Heart right ventricle (tissue), 16 donors: ENCODE measurements around the gene TMEM184A. TPM values are rescaled to one million over a fixed set of nuclear protein-coding genes. Genes with fewer than 3 reads are reported as not detected.
A peak's percentile ranks its signal among the peaks of the same experiment; 100 is the strongest.

Source experiments
- ATAC-seq, 8 donors: fragments of 200-7000 bp; cut with Tn5 transposase; one replicate each; pipeline ENCODE4 v1.9.1; 2020; ENCODE audit warnings: mild to moderate bottlenecking in 8 of 8, moderate library complexity in 8 of 8, moderate number of reproducible peaks in 1 of 8
- DNase-seq, 2 donors: peaks; one replicate each; pipeline ENCODE4 v3.0.0-alpha.2; 2020
- H3K27ac ChIP-seq, 10 donors: fragments of 200-600 bp; sonication (generic) in 2 of 10; one replicate each; pipeline versions ENCODE4 v1.5.0 to v1.8.0; 2020 to 2022; ENCODE audit warnings: mild to moderate bottlenecking in 3 of 10
- H3K27me3 ChIP-seq, 7 donors: fragments of 200-600 bp; one replicate each; pipeline ENCODE4 v1.8.0; 2021 to 2022; ENCODE audit warnings: mild to moderate bottlenecking in 2 of 7
- H3K36me3 ChIP-seq, 9 donors: fragments of 200-600 bp; sonication (generic) in 1 of 9; one replicate each; pipeline versions ENCODE4 v1.5.0 to v1.8.0; 2020 to 2022; ENCODE audit warnings: mild to moderate bottlenecking in 2 of 9
- H3K4me1 ChIP-seq, 9 donors: fragments of 200-600 bp; sonication (generic) in 1 of 9; one replicate each; pipeline versions ENCODE4 v1.5.0 to v1.8.0; 2020 to 2022; ENCODE audit warnings: mild to moderate bottlenecking in 4 of 9
- H3K4me3 ChIP-seq, 10 donors: fragments of 200-600 bp; sonication (generic) in 2 of 10; one replicate each; pipeline versions ENCODE4 v1.5.0 to v1.8.0; 2020 to 2022; ENCODE audit warnings: mild to moderate bottlenecking in 7 of 10, moderate library complexity in 2 of 10
- H3K9me3 ChIP-seq, 11 donors: fragments of 200-600 bp in 10 of 11; sonication (generic) in 2 of 11; one replicate each; pipeline versions ENCODE4 v1.5.0 to v1.8.0; 2013 to 2022; ENCODE audit warnings: mild to moderate bottlenecking in 2 of 11, control low read depth in 1 of 11, moderate library complexity in 1 of 11
- WGBS, 2 donors: extraction: QIAGEN DNeasy Blood & Tissue Kit; methylation state at CpG; one replicate each; pipeline ENCODE4 v1.1.7; 2013; ENCODE audit warnings: inconsistent platforms in 1 of 2; 5-methylcytosine and 5-hydroxymethylcytosine counted together
- intact Hi-C, 10 donors: fragments of 100-400 bp; cut with DNase I; formaldehyde crosslinking; loops; one replicate each; pipeline versions ENCODE4 v1.11.1 to v1.14.2; 2022
- polyA plus RNA-seq, 2 donors: library from polyadenylated mRNA; stranded (reverse); fragments of 200-250 nt; gene quantifications; one replicate each; pipeline ENCODE4 v1.2.3, GENCODE V29; 2013
- total RNA-seq, 10 donors: library from RNA; stranded (reverse); fragmentation: NEBNext Ultra II Directional in 3 of 10; extraction: Animal tissue kit (Norgen Biotek cat#: 25700) in 3 of 10; gene quantifications; one replicate each; pipeline versions ENCODE4 v1.2.1 to v1.2.4, GENCODE V29; 2021 to 2023
- TF ChIP-seq, protein P1 (sequence below), 9 donors: fragments of 200-600 bp; sonication (generic) in 2 of 9; IDR thresholded peaks; one replicate each; pipeline versions ENCODE4 v1.5.0 to v1.8.0; 2021 to 2022; ENCODE audit warnings: antibody characterized with exemption in 9 of 9, mild to moderate bottlenecking in 5 of 9, moderate library complexity in 1 of 9
- donor health status: Arrhythmogenic right ventricular cardiomyopathy.
- donor health status: ischemic (EF 13 %, LVEDD 7.1; RV severe dilation, severe dysfunction).
- donor health status: healthy with polysubstance abuse.
- donor health status: DM: no; HTN: yes; CAD: no.
- donor health status: DM: no; HTN: no; CAD: no.
- donor health status: ischemic (EF 25% LVEDD 6.9; RV normal size, moderate dysfunction).
- donor health status: ischemic (EF 25% LVEDD 5.7; RV mildly dilated, moderate dysfunction).
- donor health status: healthy.
- donor health status: DM: yes; HTN: yes; CAD: no.
- donor health status: Ischemic cardiomyopathy.
- donor health status: ischemic (EF 35%, LVEDD 5.7; RV mildly dilated, moderate dysfunction).
- donor health status: nonischemic (EF 11% LVEDD 7.7; RV severe dilation, severe dysfunction).
- donor health status: DM: yes; HTN: yes; CAD: no.
- donor health status: PGD.
- donor health status: ischemic (EF 29% LVEDD 5.4; RV normal size, mild dysfunction).
- donor health status: nonischemic (EF 23%, LVEDD 6.1; RV moderate dilation, normal function).

Gene TMEM184A
- total and polyA plus RNA-seq, 12 donors = 0.09 to 1.2 (median 0.51) TPM

DNA sequence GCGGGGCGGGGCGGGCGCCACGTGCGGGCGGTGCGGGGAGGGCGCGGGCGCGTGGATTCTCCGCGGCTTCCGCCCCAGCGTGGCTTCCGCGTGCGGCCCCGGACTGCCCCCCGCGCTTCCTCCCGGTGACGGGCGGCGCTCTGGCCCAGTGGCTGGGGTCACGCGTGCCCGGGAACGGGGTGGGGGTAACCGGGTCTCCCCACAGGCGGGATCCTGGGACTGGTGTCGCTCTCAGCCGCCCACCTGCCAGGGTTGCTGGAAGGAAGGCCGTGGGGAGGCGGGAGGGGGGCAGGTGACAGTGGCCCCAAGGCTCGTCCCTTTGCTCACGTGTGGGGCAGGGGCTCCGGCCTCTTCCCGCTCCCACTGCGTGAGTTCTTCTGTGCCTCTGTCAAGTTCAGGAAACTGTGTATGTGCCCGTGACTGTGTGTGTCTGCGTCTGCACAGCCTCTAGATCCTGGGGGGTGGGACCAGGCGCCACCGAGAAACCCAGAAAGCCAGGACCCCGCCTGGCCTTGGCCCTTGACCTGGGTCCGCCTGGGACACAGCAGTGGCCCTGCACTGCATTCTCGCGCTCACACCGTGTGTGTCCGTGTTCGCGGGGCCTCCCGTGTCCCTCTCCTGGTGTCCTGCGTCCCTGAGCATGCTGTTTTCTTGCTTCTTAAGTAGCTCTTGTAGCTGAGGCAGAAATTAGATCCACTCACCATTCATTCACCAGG lies 24.6 kb downstream of the TMEM184A start:
- Histone ChIP-seq H3K27me3 (no peaks in the 10 kb centered on the region), H3K27ac (peak overlapping the region; percentile 69 to 100 (median 98)), H3K4me3 (peak overlapping the region; percentile 18 to 73 (median 66)), H3K9me3 (no peaks in the 10 kb centered on the region), H3K4me1 (peaks cover 11 to 57% (median 49%) of the 10 kb centered on the region in 9 donors), H3K36me3 (peaks cover 0 to 15% (median 0%) of the 10 kb centered on the region in 9 donors)
- ATAC-seq (peak; percentile 2 to 13 (median 6)), DNase-seq (peak; percentile 45 to 48)
- 3 to 5% methylated on average over 44 to 55 of the region's 55 CpGs for WGBS, 2 donors
- intact Hi-C loops = loop anchor here in 2 of 10 donors (5.0 kb wide), 2 partner anchors 36 to 41 kb away; partner anchors contain the start of gene PSMG3 (in 1 of the 2)
- TF ChIP-seq, protein P1, sequence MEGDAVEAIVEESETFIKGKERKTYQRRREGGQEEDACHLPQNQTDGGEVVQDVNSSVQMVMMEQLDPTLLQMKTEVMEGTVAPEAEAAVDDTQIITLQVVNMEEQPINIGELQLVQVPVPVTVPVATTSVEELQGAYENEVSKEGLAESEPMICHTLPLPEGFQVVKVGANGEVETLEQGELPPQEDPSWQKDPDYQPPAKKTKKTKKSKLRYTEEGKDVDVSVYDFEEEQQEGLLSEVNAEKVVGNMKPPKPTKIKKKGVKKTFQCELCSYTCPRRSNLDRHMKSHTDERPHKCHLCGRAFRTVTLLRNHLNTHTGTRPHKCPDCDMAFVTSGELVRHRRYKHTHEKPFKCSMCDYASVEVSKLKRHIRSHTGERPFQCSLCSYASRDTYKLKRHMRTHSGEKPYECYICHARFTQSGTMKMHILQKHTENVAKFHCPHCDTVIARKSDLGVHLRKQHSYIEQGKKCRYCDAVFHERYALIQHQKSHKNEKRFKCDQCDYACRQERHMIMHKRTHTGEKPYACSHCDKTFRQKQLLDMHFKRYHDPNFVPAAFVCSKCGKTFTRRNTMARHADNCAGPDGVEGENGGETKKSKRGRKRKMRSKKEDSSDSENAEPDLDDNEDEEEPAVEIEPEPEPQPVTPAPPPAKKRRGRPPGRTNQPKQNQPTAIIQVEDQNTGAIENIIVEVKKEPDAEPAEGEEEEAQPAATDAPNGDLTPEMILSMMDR (IDR thresholded peaks at IDR 0.05) = no peak

DNA sequence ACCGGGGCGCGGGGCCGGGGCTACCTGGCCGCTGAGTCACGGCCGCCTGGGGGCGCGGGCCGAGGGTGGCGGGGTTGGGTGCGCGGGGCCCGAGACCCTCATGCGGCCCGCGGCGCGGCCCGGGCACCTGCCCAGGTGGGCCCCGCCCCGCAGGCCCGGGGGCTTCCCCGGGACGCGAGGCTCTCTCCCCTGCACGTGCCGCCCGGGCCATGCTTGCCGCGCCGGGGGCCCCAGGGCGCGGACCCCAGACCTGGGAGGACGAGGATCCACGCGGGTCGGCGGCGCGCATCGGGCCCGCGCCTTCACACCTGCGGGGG lies 25.1 kb downstream of the TMEM184A start:
- intact Hi-C loops = loop anchor here in 2 of 10 donors (5.0 kb wide), 2 partner anchors 36 to 41 kb away; partner anchors contain the start of gene PSMG3 (in 1 of the 2)
- peaks cover 11 to 52% (median 44%) of the 10 kb centered on the region in 9 donors for H3K4me1 ChIP-seq
- peaks cover 0 to 14% (median 0%) of the 10 kb centered on the region in 9 donors for H3K36me3 ChIP-seq
- H3K27me3 ChIP-seq = no peaks in the 10 kb centered on the region
- ATAC-seq (no peak), DNase-seq (no peak)
- peak overlapping the region; percentile 69 to 100 (median 98) for H3K27ac ChIP-seq
- 1% methylated on average over 27 to 44 of the region's 45 CpGs for WGBS, 2 donors
- no peaks in the 10 kb centered on the region for H3K9me3 ChIP-seq
- TF ChIP-seq, protein P1 (IDR thresholded peaks at IDR 0.05) = no peak
- H3K4me3 ChIP-seq = peak overlapping the region; percentile 18 to 73 (median 66)

DNA sequence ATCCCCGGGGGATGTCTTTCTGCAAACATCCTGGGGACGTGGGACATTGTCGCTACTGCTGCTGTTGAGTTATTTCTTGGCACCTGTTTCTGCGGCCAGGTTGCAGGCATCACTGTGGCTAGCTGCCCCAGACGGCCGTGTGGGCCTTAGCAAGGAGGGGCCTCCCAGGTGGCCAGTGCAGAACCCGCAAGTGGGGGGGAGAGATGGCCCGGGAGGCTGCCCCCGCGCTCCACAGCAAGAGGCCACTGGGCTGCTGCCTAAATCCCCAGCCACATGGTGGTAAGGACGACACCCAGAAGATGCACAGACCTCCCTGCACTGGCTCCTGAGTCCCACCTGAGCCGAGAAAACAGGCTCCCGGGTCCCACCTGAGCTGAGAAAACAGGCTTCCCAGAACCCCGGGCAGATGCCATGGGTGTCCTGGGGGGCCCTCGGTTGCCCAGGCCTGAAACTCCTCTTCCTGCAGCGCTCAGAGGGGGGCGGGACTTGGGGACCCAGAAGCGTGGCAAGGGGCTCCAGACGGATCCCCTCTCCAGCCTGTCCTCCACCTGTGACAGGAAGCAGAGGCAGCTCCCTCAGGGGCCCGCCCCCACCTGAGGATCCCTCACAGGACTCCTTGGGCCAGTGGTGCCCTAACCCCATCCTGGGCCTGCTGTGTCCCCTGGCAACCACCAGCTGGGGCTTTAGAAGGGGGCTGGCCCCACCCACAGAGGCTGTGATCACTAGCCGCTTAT lies 26.5 kb downstream of the TMEM184A start:
- ATAC-seq (no peak), DNase-seq (peak in 1 of 2 donors; percentile 20)
- Histone ChIP-seq H3K4me1 (peaks cover 11 to 42% (median 36%) of the 10 kb centered on the region in 9 donors), H3K27me3 (no peaks in the 10 kb centered on the region), H3K4me3 (peak overlapping the region in 4 of 10 donors; percentile 40 to 67 (median 63)), H3K27ac (peak overlapping the region in 4 of 10 donors; percentile 69 to 100 (median 98)), H3K36me3 (peaks cover 0 to under 1% (median 0%) of the 10 kb centered on the region in 9 donors), H3K9me3 (no peaks in the 10 kb centered on the region)
- WGBS, 2 donors = 74% methylated on average over 21 of the region's 21 CpGs
- intact Hi-C loops = loop anchor here in 2 of 10 donors (5.0 kb wide), 2 partner anchors 38 to 43 kb away; partner anchors contain the start of gene PSMG3 (in 1 of the 2)
- TF ChIP-seq, protein P1 (IDR thresholded peaks at IDR 0.05) = no peak

DNA sequence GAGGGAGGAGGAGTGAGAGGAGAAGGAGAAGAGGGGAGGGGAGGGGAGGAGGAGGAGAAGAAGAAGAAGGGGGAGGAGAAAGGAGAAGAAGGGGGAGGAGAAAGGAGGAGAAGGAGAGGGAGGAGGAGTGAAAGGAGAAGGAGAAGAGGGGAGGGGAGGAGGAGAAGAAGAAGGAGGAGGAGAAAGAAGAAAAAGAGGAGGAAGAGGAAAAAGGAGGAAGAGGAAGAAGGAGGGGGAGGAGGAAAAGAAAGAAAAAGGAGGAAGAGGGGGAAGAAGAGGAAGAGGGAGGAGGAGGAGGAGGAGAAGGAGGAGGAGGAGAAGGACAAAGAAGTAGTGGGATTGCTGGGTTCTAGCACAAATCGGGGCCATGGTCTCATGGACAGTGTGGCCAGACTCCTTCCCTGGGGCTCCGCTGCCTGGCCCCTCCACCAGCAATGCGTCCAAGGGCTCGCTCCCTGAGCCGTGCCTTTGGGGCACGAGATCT lies 29.7 kb downstream of the TMEM184A start:
- 50 to 51% methylated on average over 6 of the region's 6 CpGs for WGBS, 2 donors
- H3K4me3 ChIP-seq = no peak overlapping the region
- peaks cover 0 to 12% (median 6%) of the 10 kb centered on the region in 9 donors for H3K4me1 ChIP-seq
- no peaks in the 10 kb centered on the region for H3K36me3 ChIP-seq
- TF ChIP-seq, protein P1 (IDR thresholded peaks at IDR 0.05) = no peak
- peaks cover 0 to 7% (median 0%) of the 10 kb centered on the region in 7 donors for H3K27me3 ChIP-seq
- DNase-seq (no peak), ATAC-seq (peak in 1 of 8 donors; percentile 50)
- H3K9me3 ChIP-seq = no peaks in the 10 kb centered on the region
- intact Hi-C loops = no loop called here
- H3K27ac ChIP-seq = no peak overlapping the region
